Measurements from ENCODE around the gene AMPH. TPM values are rescaled to one million over a fixed set of nuclear protein-coding genes. Genes with fewer than 3 reads are reported as not detected.

Gene AMPH
- total and polyA plus RNA-seq, 9 of the 15 experiments (the other 6 are each of a cell fraction or from before 2014, with no cell fraction given), result 0.03 to 0.35 TPM; not detected in 7

DNA sequence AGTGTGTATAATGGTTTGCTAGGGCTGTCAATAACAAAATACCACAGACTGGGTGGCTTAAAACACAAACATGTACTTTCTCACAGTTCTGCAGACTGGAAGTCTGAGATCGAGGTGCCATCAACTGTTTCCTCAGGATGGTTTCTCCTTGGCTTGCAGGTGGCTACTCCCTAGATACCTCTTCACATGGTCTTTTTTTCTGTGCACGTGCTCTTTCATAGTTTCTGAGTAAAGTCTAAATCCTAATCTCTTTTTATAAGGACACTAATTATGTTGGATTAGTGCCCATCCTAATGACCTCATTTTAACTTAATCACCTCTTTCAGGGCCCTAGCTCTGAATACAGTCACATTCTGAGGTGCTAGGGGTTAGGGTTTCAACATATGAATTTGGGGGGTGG, 65.9 kb downstream of the AMPH start:
- ATAC-seq (no peak), FAIRE-seq (no peak), DNase-seq (ENCODE audit: extremely low read depth in 1 of 4, low spot score in 3 of 4) (no peak)
- 3% methylated on average over 2 of the region's 2 CpGs for WGBS (ENCODE audit: insufficient coverage, low coverage, missing lambda C conversion rate)
- Histone ChIP-seq H3K4me2 (ENCODE audit: insufficient read depth, low read length) (no peak overlapping the region), H4K20me1 (replicated peaks; ENCODE audit: control insufficient read depth, insufficient read depth, low read length) (no peaks in the 10 kb centered on the region), H2AFZ (ENCODE audit: low read depth, low read length) (no peak overlapping the region), H3K4me1 (replicated peaks in 1 of 2; ENCODE audit: control insufficient read depth in 2 of 2, insufficient read depth in 2 of 2, low read length in 2 of 2) (no peaks in the 10 kb centered on the region), H3K79me2 (ENCODE audit: control insufficient read depth, insufficient read depth, low read length) (no peaks in the 10 kb centered on the region), H3K4me3 (no peak overlapping the region), H3K27ac (ENCODE audit: extremely low read depth, low read depth, low read length) (no peak overlapping the region), H3K27me3 (ENCODE audit: control insufficient read depth in 2 of 2, insufficient read depth in 2 of 2, low read length in 2 of 2) (no peaks in the 10 kb centered on the region), H3K36me3 (ENCODE audit: control insufficient read depth, insufficient read depth, low read length) (no peaks in the 10 kb centered on the region), H3K9me3 (replicated peaks; ENCODE audit: control insufficient read depth, insufficient read depth, low read depth, low read length) (no peaks in the 10 kb centered on the region), H3K9ac (ENCODE audit: insufficient read depth in 1 of 2, low read depth in 2 of 2, low read length in 2 of 2) (no peak overlapping the region), H3K9me1 (ENCODE audit: control insufficient read depth, insufficient read depth, low read length) (no peaks in the 10 kb centered on the region)
- no TSS peak for BruUV-seq (replicated peaks)
- intact Hi-C loops (cut with micrococcal nuclease) (no loop called here), in situ Hi-C loops (cut with MboI) (no loop called here)
- TF ChIP-seq MAFF (IDR thresholded peaks at IDR 0.05; ENCODE audit: low read length) (no peak), KAT7 (CRISPR knock-in tag; IDR thresholded peaks at IDR 0.05; ENCODE audit: borderline replicate concordance) (no peak), MCM3 (IDR thresholded peaks at IDR 0.05) (no peak), DPF2 (IDR thresholded peaks at IDR 0.05) (no peak), SMAD1 (IDR thresholded peaks at IDR 0.05; ENCODE audit: low read depth, low read length, partially characterized antibody) (no peak), STAT5A (IDR thresholded peaks at IDR 0.05; ENCODE audit: borderline replicate concordance, low read length) (no peak), NFRKB (IDR thresholded peaks at IDR 0.05; ENCODE audit: low read depth) (no peak), KLF1 (tag; IDR thresholded peaks at IDR 0.05) (no peak)
- TF ChIP-seq, protein P1, sequence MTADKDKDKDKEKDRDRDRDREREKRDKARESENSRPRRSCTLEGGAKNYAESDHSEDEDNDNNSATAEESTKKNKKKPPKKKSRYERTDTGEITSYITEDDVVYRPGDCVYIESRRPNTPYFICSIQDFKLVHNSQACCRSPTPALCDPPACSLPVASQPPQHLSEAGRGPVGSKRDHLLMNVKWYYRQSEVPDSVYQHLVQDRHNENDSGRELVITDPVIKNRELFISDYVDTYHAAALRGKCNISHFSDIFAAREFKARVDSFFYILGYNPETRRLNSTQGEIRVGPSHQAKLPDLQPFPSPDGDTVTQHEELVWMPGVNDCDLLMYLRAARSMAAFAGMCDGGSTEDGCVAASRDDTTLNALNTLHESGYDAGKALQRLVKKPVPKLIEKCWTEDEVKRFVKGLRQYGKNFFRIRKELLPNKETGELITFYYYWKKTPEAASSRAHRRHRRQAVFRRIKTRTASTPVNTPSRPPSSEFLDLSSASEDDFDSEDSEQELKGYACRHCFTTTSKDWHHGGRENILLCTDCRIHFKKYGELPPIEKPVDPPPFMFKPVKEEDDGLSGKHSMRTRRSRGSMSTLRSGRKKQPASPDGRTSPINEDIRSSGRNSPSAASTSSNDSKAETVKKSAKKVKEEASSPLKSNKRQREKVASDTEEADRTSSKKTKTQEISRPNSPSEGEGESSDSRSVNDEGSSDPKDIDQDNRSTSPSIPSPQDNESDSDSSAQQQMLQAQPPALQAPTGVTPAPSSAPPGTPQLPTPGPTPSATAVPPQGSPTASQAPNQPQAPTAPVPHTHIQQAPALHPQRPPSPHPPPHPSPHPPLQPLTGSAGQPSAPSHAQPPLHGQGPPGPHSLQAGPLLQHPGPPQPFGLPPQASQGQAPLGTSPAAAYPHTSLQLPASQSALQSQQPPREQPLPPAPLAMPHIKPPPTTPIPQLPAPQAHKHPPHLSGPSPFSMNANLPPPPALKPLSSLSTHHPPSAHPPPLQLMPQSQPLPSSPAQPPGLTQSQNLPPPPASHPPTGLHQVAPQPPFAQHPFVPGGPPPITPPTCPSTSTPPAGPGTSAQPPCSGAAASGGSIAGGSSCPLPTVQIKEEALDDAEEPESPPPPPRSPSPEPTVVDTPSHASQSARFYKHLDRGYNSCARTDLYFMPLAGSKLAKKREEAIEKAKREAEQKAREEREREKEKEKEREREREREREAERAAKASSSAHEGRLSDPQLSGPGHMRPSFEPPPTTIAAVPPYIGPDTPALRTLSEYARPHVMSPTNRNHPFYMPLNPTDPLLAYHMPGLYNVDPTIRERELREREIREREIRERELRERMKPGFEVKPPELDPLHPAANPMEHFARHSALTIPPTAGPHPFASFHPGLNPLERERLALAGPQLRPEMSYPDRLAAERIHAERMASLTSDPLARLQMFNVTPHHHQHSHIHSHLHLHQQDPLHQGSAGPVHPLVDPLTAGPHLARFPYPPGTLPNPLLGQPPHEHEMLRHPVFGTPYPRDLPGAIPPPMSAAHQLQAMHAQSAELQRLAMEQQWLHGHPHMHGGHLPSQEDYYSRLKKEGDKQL (CRISPR knock-in tag; IDR thresholded peaks at IDR 0.05; ENCODE audit: borderline replicate concordance), result no peak
- TF ChIP-seq, protein P2, sequence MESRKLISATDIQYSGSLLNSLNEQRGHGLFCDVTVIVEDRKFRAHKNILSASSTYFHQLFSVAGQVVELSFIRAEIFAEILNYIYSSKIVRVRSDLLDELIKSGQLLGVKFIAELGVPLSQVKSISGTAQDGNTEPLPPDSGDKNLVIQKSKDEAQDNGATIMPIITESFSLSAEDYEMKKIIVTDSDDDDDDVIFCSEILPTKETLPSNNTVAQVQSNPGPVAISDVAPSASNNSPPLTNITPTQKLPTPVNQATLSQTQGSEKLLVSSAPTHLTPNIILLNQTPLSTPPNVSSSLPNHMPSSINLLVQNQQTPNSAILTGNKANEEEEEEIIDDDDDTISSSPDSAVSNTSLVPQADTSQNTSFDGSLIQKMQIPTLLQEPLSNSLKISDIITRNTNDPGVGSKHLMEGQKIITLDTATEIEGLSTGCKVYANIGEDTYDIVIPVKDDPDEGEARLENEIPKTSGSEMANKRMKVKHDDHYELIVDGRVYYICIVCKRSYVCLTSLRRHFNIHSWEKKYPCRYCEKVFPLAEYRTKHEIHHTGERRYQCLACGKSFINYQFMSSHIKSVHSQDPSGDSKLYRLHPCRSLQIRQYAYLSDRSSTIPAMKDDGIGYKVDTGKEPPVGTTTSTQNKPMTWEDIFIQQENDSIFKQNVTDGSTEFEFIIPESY (CRISPR knock-in tag; IDR thresholded peaks at IDR 0.05), result no peak
- POLR2A ChIA-PET, result no interaction called here
- CTCF ChIA-PET (ENCODE audit: low intra/inter-chr PET ratio), result no interaction called here

All from K562 (cell line).